HUES6 (cell line): ENCODE results near the gene KCNK4.

ENCODE experiments used
- H3K27ac ChIP-seq: 2 replicates; pipeline ENCODE4 v1.7.0; 2013; ENCODE audit warnings: low read depth, mild to moderate bottlenecking, low read length, inconsistent platforms
- H3K27me3 ChIP-seq: 2 replicates; pipeline ENCODE4 v1.6.1; 2013; ENCODE audit warnings: low read length; ENCODE audit not compliant: control insufficient read depth, insufficient read depth
- H3K36me3 ChIP-seq: 2 replicates; pipeline ENCODE4 v1.6.1; 2013; ENCODE audit warnings: low read length; ENCODE audit not compliant: control insufficient read depth, insufficient read depth
- H3K4me1 ChIP-seq: 2 replicates; pipeline ENCODE4 v1.6.1; 2013; ENCODE audit warnings: low read length; ENCODE audit not compliant: control insufficient read depth, insufficient read depth
- H3K4me3 ChIP-seq: 2 replicates; pipeline ENCODE4 v1.5.1; 2013; ENCODE audit warnings: low read depth, low read length
- H3K9ac ChIP-seq: one replicate; pipeline ENCODE4 v1.6.1; 2013; ENCODE audit warnings: mild to moderate bottlenecking, low read length
- H3K9me3 ChIP-seq: 2 replicates; pipeline ENCODE4 v1.6.1; 2013; ENCODE audit warnings: low read depth, low read length; ENCODE audit not compliant: control insufficient read depth, insufficient read depth

Gene KCNK4

DNA sequence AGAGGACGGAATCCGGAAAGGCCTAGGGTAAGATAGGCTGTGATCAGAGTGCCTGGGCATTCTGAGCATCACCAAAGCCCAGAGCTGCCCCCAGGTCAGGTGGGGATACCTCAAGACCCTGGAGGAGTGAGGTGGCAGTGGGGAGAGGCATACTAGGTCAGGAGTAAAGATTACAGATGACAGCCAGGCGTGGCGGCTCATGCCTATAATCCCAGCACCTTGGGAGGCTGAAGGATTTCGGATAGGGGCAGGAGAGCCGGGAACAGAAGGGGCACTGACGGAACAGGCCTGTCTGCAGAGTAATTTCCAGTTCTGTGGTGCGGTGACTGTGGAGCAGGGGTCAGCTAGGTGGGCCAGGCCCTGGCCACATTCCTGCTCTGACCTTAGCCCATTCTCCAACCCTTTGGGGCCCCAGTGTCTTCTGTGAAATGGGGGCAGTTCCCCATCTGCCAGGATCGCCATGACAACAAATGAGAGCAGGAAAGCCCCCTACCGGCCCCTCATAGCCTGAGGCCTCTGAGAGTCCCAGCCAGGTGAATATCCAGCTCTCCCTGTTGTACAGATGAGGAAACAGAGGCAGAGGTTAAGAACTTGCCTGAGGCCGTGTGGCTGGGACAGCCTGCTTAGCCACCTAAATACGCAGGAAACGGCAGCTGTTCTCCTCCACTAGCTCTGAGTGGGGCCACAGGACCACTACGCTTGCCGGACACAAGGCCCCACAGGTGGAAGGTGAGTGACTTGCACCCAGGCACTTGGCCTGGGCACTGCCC, 15.9 kb upstream of the KCNK4 start:
- H3K4me3 ChIP-seq = no peak overlapping the region
- no peak overlapping the region for H3K9ac ChIP-seq
- peaks cover 16% of the 10 kb centered on the region for H3K36me3 ChIP-seq
- H3K27ac ChIP-seq = no peak overlapping the region
- H3K27me3 ChIP-seq = no peaks in the 10 kb centered on the region
- peaks cover 19% of the 10 kb centered on the region; the same call in 1 of the 2 replicates for H3K4me1 ChIP-seq
- H3K9me3 ChIP-seq = no peaks in the 10 kb centered on the region

DNA sequence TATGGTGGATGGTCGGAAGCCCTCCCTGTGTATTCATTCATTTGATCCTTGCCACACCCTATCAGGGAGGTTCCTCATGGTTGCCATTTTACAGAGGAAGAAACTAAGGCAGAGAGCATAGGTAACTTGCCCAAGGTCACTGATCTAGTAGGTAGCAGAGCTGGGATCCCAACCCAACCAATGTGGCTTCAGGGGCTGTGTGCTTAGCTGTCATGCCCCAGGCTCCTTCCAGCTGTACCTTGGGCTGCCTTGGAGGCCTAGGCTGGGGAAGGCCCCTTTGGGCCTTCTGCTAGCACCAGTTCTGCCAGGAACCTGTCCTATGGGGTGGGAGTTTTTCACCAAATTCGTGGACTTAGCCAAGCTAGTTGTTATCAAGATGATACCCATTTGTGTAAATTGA, 15.3 kb upstream of the KCNK4 start:
- no peaks in the 10 kb centered on the region for H3K27me3 ChIP-seq
- H3K36me3 ChIP-seq = peaks cover 16% of the 10 kb centered on the region
- peaks cover 19% of the 10 kb centered on the region; the same call in 1 of the 2 replicates for H3K4me1 ChIP-seq
- no peak overlapping the region for H3K27ac ChIP-seq
- no peak overlapping the region for H3K4me3 ChIP-seq
- H3K9ac ChIP-seq = no peak overlapping the region
- H3K9me3 ChIP-seq = no peaks in the 10 kb centered on the region

- no peak overlapping the region for H3K4me3 ChIP-seq
- H3K9me3 ChIP-seq = no peaks in the 10 kb centered on the region
- H3K4me1 ChIP-seq = peaks cover 17% of the 10 kb centered on the region; the same call in 1 of the 2 replicates
- H3K27ac ChIP-seq = no peak overlapping the region
- peaks cover 16% of the 10 kb centered on the region for H3K36me3 ChIP-seq
- no peaks in the 10 kb centered on the region for H3K27me3 ChIP-seq
- H3K9ac ChIP-seq = no peak overlapping the region
Observed at GRCh38 chr11:64276653-64277431, 14.3 kb upstream of the KCNK4 start.

- no peak overlapping the region for H3K4me3 ChIP-seq
- no peaks in the 10 kb centered on the region for H3K27me3 ChIP-seq
- H3K4me1 ChIP-seq = peaks cover 14% of the 10 kb centered on the region; the same call in 1 of the 2 replicates
- H3K9me3 ChIP-seq = no peaks in the 10 kb centered on the region
- no peak overlapping the region for H3K27ac ChIP-seq
- peaks cover 20% of the 10 kb centered on the region for H3K36me3 ChIP-seq
- no peak overlapping the region for H3K9ac ChIP-seq
Observed at GRCh38 chr11:64278576-64279190, 12.4 kb upstream of the KCNK4 start.

DNA sequence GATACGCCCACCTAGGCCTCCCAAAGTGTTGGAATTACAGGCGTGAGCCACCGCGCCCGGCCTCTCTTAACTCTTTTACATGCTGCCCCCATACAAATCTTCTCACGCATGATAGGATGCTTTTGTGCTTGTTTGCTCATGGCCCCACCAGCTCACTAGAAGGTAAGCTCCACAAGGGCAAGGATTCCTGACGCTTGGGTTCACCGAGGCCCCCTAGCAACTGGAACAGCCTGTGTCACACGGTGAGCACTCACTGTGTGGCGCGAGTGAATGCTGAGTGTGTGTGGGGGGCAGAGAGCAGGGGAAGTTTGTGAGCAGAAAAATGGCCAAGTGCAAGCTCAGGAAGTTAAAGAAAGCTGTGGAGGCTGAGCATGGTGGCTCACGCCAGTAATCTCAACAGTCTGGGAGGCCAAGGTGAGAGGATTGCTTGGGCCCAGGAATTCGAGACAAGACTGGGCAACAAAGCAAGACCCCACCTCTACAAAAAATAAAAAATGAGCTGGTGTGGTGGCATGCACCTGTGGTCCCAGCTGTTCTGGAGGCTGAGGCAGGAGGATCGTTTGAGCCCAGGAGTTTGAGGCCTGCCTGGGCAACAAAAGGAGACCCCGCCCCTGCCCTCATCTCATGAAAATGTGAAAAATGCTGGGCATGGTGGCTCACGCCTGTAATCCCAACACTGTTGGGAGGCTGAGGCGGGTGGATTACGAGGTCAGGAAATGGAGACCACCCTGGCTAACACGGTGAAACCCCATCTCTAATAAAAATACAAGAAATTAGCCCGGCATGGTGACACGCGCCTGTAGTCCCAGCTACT, 8.9 kb upstream of the KCNK4 start:
- Histone ChIP-seq H3K4me3 (no peak overlapping the region), H3K36me3 (peaks cover 12% of the 10 kb centered on the region), H3K9me3 (no peaks in the 10 kb centered on the region), H3K4me1 (peaks cover 5% of the 10 kb centered on the region; the same call in 1 of the 2 replicates), H3K27ac (no peak overlapping the region), H3K27me3 (no peaks in the 10 kb centered on the region), H3K9ac (no peak overlapping the region)

DNA sequence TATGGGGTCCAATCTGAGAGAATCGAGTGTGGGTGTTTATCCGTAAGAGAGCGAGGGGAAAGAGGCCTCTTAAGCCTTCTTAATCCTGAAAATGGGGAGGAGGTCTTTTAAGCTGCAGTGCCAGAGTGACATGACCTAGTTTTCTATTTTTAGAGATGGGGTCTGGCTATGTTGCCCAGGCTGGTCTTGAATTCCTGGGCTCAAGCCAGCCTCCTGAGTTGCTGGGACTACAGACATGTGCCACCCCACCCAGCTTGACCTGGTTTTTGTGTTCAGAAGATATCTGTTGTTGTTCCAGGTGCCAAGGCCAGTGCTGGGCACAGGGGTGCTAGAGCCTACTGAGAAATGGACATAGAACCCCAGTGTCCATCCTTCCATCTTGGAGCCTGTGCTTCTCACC, 8.0 kb upstream of the KCNK4 start:
- Histone ChIP-seq H3K4me1 (peaks cover 5% of the 10 kb centered on the region; the same call in 1 of the 2 replicates), H3K9me3 (no peaks in the 10 kb centered on the region), H3K9ac (peak overlapping the region; percentile 35), H3K27me3 (0 out of 2 replicates have a peak, but pooled peaks cover 1% of the 10 kb centered on the region), H3K4me3 (no peak overlapping the region), H3K36me3 (peaks cover 13% of the 10 kb centered on the region; the same call in 1 of the 2 replicates), H3K27ac (no peak overlapping the region)

DNA sequence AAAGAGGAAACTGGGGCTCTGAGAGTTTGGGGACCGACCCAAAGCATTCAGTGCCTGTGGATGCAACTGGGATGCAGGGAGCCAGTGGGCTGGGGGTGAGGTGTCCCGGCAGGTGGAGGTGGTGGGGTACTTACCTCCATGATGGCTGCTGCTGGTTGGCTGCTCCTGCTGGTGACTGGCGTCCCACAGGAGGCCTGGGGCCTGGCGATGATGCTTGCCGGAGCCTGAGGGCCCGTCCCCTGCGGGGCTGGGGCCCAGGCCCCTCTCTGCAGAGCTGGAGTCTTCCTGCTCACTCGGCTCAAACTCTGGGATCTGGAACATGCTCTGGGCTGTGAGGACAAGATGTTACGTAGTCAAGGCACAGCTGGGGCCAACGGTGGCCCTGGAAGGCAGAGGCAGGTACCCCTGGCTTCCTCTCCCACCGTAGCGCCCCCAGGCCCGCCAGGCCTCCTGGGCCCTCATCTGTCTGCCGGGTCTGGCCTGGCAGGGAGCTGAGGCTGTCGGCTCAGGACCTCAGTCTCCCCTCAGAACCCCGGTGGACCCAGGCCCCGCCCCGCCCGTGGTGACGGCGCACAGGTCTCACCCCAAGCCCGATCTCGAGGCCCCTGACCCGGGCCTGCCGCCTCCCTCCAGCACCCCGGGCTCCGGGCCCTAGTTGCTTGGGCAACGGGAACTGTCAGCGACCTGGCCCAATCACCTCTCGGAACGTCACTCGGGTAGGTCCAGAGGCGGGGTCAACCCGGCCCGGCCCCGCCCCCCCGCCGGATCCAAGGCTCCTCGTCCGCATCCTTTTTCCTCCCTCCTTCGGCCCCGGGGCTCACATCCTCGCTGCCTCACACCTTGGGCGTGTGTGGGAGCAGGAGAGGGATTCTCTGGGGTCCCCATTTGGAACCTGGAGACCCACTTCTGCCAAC, 6.8 kb upstream of the KCNK4 start, which contains the start of gene BAD:
BAD (minus strand) TSS at position 618 of the 914 bp plus-strand sequence; CDS start at position 321, 297 bp downstream.
- peak within 1 kb of the TSS; percentile 60 for H3K9ac ChIP-seq
- H3K27me3 ChIP-seq = peaks cover 12% of the 10 kb centered on the region
- H3K27ac ChIP-seq = peak within 1 kb of the TSS; percentile 56; the same call in 1 of the 2 replicates
- H3K36me3 ChIP-seq = peaks cover 6% of the 10 kb centered on the region; the same call in 1 of the 2 replicates
- H3K9me3 ChIP-seq = no peaks in the 10 kb centered on the region
- H3K4me1 ChIP-seq = peaks cover 5% of the 10 kb centered on the region; the same call in 1 of the 2 replicates
- H3K4me3 ChIP-seq = peak within 1 kb of the TSS; percentile 94

GRCh38 chr11:64284962-64285884, 5.9 kb upstream of the KCNK4 start, which contains the start of gene GPR137:
Gene GPR137, plus strand, starts transcription at chr11:64285848. Its CDS starts 677 bp downstream, at chr11:64286525.
- H3K9ac ChIP-seq = peak within 1 kb of the TSS; percentile 60
- peak within 1 kb of the TSS; percentile 56; the same call in 1 of the 2 replicates for H3K27ac ChIP-seq

More at GRCh38 chr11:64284962-64285884, 5.9 kb upstream of the KCNK4 start, which contains the start of gene GPR137:
- Histone ChIP-seq H3K4me3 (peak within 1 kb of the TSS; percentile 94), H3K4me1 (peaks cover 5% of the 10 kb centered on the region; the same call in 1 of the 2 replicates), H3K9me3 (no peaks in the 10 kb centered on the region), H3K36me3 (peaks cover 6% of the 10 kb centered on the region; the same call in 1 of the 2 replicates), H3K27me3 (peaks cover 21% of the 10 kb centered on the region)
